H1 (cell line): ENCODE measurements around the gene SDSL. TPM values are rescaled to one million over a fixed set of nuclear protein-coding genes. Genes with fewer than 3 reads are reported as not detected.

Experiments
- CTCF ChIA-PET: fragments of 300-600 bp; sonication (Branson Sonifier 250); formaldehyde crosslinking; loops from one replicate; lab custom pipeline; 2021; ENCODE audit not compliant: partially characterized antibody; lab: Charles Lee
- POLR2A ChIA-PET: fragments of 300-600 bp; sonication (Branson Sonifier 250); formaldehyde crosslinking; loops from one replicate; lab custom pipeline; 2021; ENCODE audit warnings: inconsistent platforms; ENCODE audit not compliant: partially characterized antibody; lab: Charles Lee
- DNase-seq, 2 experiments: peaks; one replicate each; pipeline versions ENCODE4 v3.0.0 to v3.0.0-alpha.2; 2010 to 2022; ENCODE audit warnings: low spot score in 2 of 2, low read depth in 1 of 2, mixed read lengths in 1 of 2
- FAIRE-seq: peaks from 2 replicates; lab custom pipeline; 2011; peaks lifted over from hg19 to GRCh38; lab: Jason Lieb, UNC
- H2AFZ ChIP-seq: 2 replicates; pipeline ENCODE4 v1.8.1; 2012; ENCODE audit warnings: low read length, inconsistent platforms
- H2AK5ac ChIP-seq: 2 replicates; pipeline ENCODE4 v1.6.1; 2013; ENCODE audit warnings: low read depth, low read length
- H2BK120ac ChIP-seq: replicated peaks from 2 replicates; pipeline ENCODE3; 2013; ENCODE audit warnings: low read depth, low read length, inconsistent platforms
- H2BK12ac ChIP-seq: 2 replicates; pipeline ENCODE4 v1.6.1; 2013; ENCODE audit warnings: low read depth, low read length
- H2BK15ac ChIP-seq: 2 replicates; pipeline ENCODE4 v1.6.1; 2013; ENCODE audit warnings: low read length
- H2BK20ac ChIP-seq: 2 replicates; pipeline ENCODE4 v1.6.1; 2013; ENCODE audit warnings: low read length
- H2BK5ac ChIP-seq: 2 replicates; pipeline ENCODE4 v1.6.1; 2013; ENCODE audit warnings: low read depth, low read length
- H3K14ac ChIP-seq: 2 replicates; pipeline ENCODE4 v1.6.1; 2013; ENCODE audit warnings: inconsistent platforms; ENCODE audit not compliant: insufficient read length
- H3K18ac ChIP-seq: 2 replicates; pipeline ENCODE4 v1.6.1; 2013; ENCODE audit warnings: low read length; ENCODE audit errors: extremely low read depth
- H3K23ac ChIP-seq: 2 replicates; pipeline ENCODE4 v1.6.1; 2013; ENCODE audit warnings: inconsistent platforms; ENCODE audit not compliant: insufficient read length
- H3K23me2 ChIP-seq: 2 replicates; pipeline ENCODE4 v1.6.1; 2013; ENCODE audit warnings: low read depth, low read length
- H3K27ac ChIP-seq: 2 replicates; pipeline ENCODE4 v1.6.1; 2011; ENCODE audit warnings: low read depth, low read length, inconsistent platforms
- H3K27me3 ChIP-seq, 4 experiments: replicated peaks in 1 of 4; 1 replicate in 1 of 4; 2 replicates in 3 of 4; pipeline versions ENCODE4 v1.6.1 to v1.8.1; 2011 to 2013; ENCODE audit warnings: low read length in 3 of 4, mild to moderate bottlenecking in 3 of 4, inconsistent platforms in 2 of 4, mixed read lengths in 2 of 4, moderate library complexity in 1 of 4; ENCODE audit not compliant: control insufficient read depth in 3 of 4, insufficient read depth in 3 of 4; ENCODE audit errors: extremely low read depth in 1 of 4
- H3K36me3 ChIP-seq, 4 experiments: 2 replicates each; pipeline versions ENCODE4 v1.6.1 to v1.8.1; 2011 to 2013; ENCODE audit warnings: mild to moderate bottlenecking in 4 of 4, low read length in 3 of 4, moderate library complexity in 2 of 4, control low read depth in 1 of 4, inconsistent platforms in 1 of 4; ENCODE audit not compliant: insufficient read depth in 4 of 4, control insufficient read depth in 2 of 4
- H3K4ac ChIP-seq: replicated peaks from 2 replicates; pipeline ENCODE3; 2013; ENCODE audit warnings: low read length, low read depth, mixed read lengths, inconsistent platforms; ENCODE audit not compliant: insufficient read length
- H3K4me1 ChIP-seq, 4 experiments: replicated peaks in 1 of 4; 1 replicate in 1 of 4; 2 replicates in 3 of 4; pipeline versions ENCODE4 v1.6.1 to v1.8.1; 2011 to 2013; ENCODE audit warnings: low read length in 3 of 4, inconsistent platforms in 2 of 4, mixed read lengths in 1 of 4; ENCODE audit not compliant: insufficient read depth in 4 of 4, control insufficient read depth in 3 of 4
- H3K4me2 ChIP-seq, 2 experiments: 2 replicates each; pipeline versions ENCODE4 v1.6.1 to v1.8.1; 2011 to 2013; ENCODE audit warnings: low read depth in 2 of 2, low read length in 2 of 2, control low read depth in 1 of 2, inconsistent platforms in 1 of 2, mild to moderate bottlenecking in 1 of 2; ENCODE audit not compliant: insufficient read depth in 1 of 2
- H3K4me3 ChIP-seq, 4 experiments: fragments of 200-600, 300-600 bp in 1 of 4; sonication (generic), shearing (Covaris generic), sonication (Bioruptor Twin) in 1 of 4; 2 replicates each; pipeline versions ENCODE4 v1.5.1 to v1.8.1; 2011 to 2016; ENCODE audit warnings: low read length in 4 of 4, low read depth in 3 of 4, control low read depth in 2 of 4, inconsistent platforms in 2 of 4, mild to moderate bottlenecking in 2 of 4, mixed read lengths in 1 of 4, moderate library complexity in 1 of 4; ENCODE audit not compliant: insufficient read depth in 2 of 4; ENCODE audit errors: extremely low read depth in 1 of 4
- H3K56ac ChIP-seq: replicated peaks from 2 replicates; pipeline ENCODE3; 2013; ENCODE audit warnings: low read depth, mild to moderate bottlenecking, mixed read lengths, low read length, inconsistent platforms; ENCODE audit not compliant: insufficient read length
- H3K79me1 ChIP-seq: 2 replicates; pipeline ENCODE4 v1.6.1; 2013; ENCODE audit warnings: low read depth, low read length, control low read depth
- H3K79me2 ChIP-seq, 2 experiments: 2 replicates each; pipeline versions ENCODE4 v1.6.1 to v1.8.1; 2012 to 2013; ENCODE audit warnings: low read length in 2 of 2, mild to moderate bottlenecking in 2 of 2, inconsistent platforms in 1 of 2; ENCODE audit not compliant: insufficient read depth in 2 of 2, control insufficient read depth in 1 of 2
- H3K9ac ChIP-seq, 4 experiments: replicated peaks in 1 of 4; 1 replicate in 1 of 4; 2 replicates in 3 of 4; pipeline versions ENCODE4 v1.6.1 to v1.8.1; 2011 to 2013; ENCODE audit warnings: low read depth in 3 of 4, low read length in 3 of 4, control low read depth in 2 of 4, mild to moderate bottlenecking in 2 of 4, moderate library complexity in 2 of 4, inconsistent platforms in 1 of 4; ENCODE audit errors: extremely low read depth in 1 of 4
- H3K9me3 ChIP-seq, 2 experiments: 2 replicates each; pipeline versions ENCODE4 v1.6.1 to v1.8.1; 2012 to 2013; ENCODE audit warnings: mild to moderate bottlenecking in 2 of 2, moderate library complexity in 2 of 2, control low read depth in 1 of 2, inconsistent platforms in 1 of 2, low read depth in 1 of 2, low read length in 1 of 2, mixed read lengths in 1 of 2; ENCODE audit not compliant: insufficient read depth in 2 of 2
- H4K20me1 ChIP-seq, 2 experiments: replicated peaks in 1 of 2; 2 replicates each; pipeline versions ENCODE3 to v1.8.1; 2011 to 2013; ENCODE audit warnings: inconsistent platforms in 2 of 2, low read length in 2 of 2, mild to moderate bottlenecking in 1 of 2; ENCODE audit not compliant: insufficient read depth in 2 of 2, control insufficient read depth in 1 of 2
- H4K5ac ChIP-seq: 2 replicates; pipeline ENCODE4 v1.6.1; 2013; ENCODE audit warnings: low read length, low read depth, mixed read lengths, inconsistent platforms; ENCODE audit not compliant: insufficient read length
- H4K8ac ChIP-seq: 2 replicates; pipeline ENCODE4 v1.8.0; 2013; ENCODE audit warnings: mild to moderate bottlenecking, moderate library complexity, low read length, inconsistent platforms; ENCODE audit not compliant: insufficient read depth; ENCODE audit errors: extremely low read depth
- H4K91ac ChIP-seq: replicated peaks from 2 replicates; pipeline ENCODE3; 2013; ENCODE audit warnings: low read length, mixed read lengths, inconsistent platforms; ENCODE audit not compliant: insufficient read length
- ASH2L ChIP-seq: fragments of 200-600, 300-600 bp; sonication (generic); IDR thresholded peaks from one replicate; pipeline ENCODE4 v1.7.1; 2017; ENCODE audit warnings: low read length
- NRF1 ChIP-seq: IDR thresholded peaks from 2 replicates; pipeline ENCODE4 v1.6.1; 2011; ENCODE audit warnings: mild to moderate bottlenecking, low read depth, low read length, improper control_type of control experiment
- RFX5 ChIP-seq: IDR thresholded peaks from 2 replicates; pipeline ENCODE4 v1.6.1; 2011; ENCODE audit warnings: low read depth, low read length, improper control_type of control experiment, borderline replicate concordance
- WGBS, 2 experiments: shearing (Covaris generic) in 1 of 2; methylation state at CpG; one replicate each; pipeline versions ENCODE4 v1.1.6 to v1.1.7; 2013 to 2015; ENCODE audit warnings: low lambda C conversion rate in 2 of 2, mixed read lengths in 2 of 2, inconsistent platforms in 1 of 2, low coverage in 1 of 2, missing lambda C conversion rate in 1 of 2; ENCODE audit not compliant: insufficient replicate concordance in 2 of 2, insufficient coverage in 1 of 2, insufficient read length in 1 of 2; ENCODE audit errors: extremely low coverage in 1 of 2, missing lambda C conversion rate in 1 of 2; 5-methylcytosine and 5-hydroxymethylcytosine counted together
- polyA plus RNA-seq, 7 experiments: library from polyadenylated mRNA; depleted of rRNA in 3 of 7; stranded (reverse) in 5 of 7; unstranded in 2 of 7; fragments of >200 nt in 5 of 7; fragments of 200-250 nt in 2 of 7; gene quantifications; 1 replicate in 5 of 7; 2 replicates in 1 of 7; 4 replicates in 1 of 7; pipeline versions ENCODE4 v1.2.1 to v1.2.3, GENCODE V29; 2011 to 2013; ENCODE audit warnings: missing spikeins in 2 of 7, mixed read lengths in 2 of 7
- total RNA-seq: library from RNA; stranded (reverse); fragmentation: NEBNext Ultra II Directional; extraction: Animal tissue kit (Norgen Biotek cat#: 25700); gene quantifications from 2 replicates; pipeline ENCODE4 v1.2.1, GENCODE V29; 2021

SDSL gene
- total and polyA plus RNA-seq, 2 of the 8 experiments (the other 6 are each of a cell fraction or from before 2014, with no cell fraction given) = 0.69 to 1.3 TPM

- Histone ChIP-seq H4K5ac (no peak overlapping the region), H3K4me2 (no peak overlapping the region), H3K27me3 (no peaks in the 10 kb centered on the region), H3K4ac (no peak overlapping the region), H3K79me1 (no peaks in the 10 kb centered on the region), H2BK15ac (no peak overlapping the region), H2BK12ac (no peak overlapping the region), H3K36me3 (no peaks in the 10 kb centered on the region), H3K79me2 (no peaks in the 10 kb centered on the region), H3K18ac (no peak overlapping the region), H2BK20ac (no peak overlapping the region), H3K23me2 (no peaks in the 10 kb centered on the region; the same call in 1 of the 2 replicates)
- FAIRE-seq = no peak
- POLR2A ChIA-PET = interaction anchor here (1.1 kb wide), 1 partner anchor 10 kb away, joined by 3 read pairs; no protein-coding TSS in a partner anchor
- CTCF ChIA-PET = interaction anchor here (0.6 kb wide), 2 partner anchors 12 to 32 kb away, joined by 3 read pairs; no protein-coding TSS in a partner anchor
- no peak for DNase-seq
- no peak for TF ChIP-seq ASH2L
- TF ChIP-seq NRF1 = no peak
- no peak for TF ChIP-seq RFX5
- TF ChIP-seq, all 59 proteins: peak for 0
- Histone ChIP-seq H3K27ac (no peak overlapping the region), H3K9ac (no peak overlapping the region), H4K20me1 (no peaks in the 10 kb centered on the region), H3K9me3 (no peaks in the 10 kb centered on the region), H3K14ac (no peak overlapping the region), H4K91ac (no peak overlapping the region), H4K8ac (no peak overlapping the region), H2AK5ac (no peak overlapping the region), H2BK5ac (no peak overlapping the region), H3K4me1 (peaks cover 0 to 5% (median 3%) of the 10 kb centered on the region in 4 experiments; a peak in 3 of 7 replicates), H2AFZ (no peak overlapping the region), H3K4me3 (no peak overlapping the region), H2BK120ac (no peak overlapping the region), H3K23ac (no peak overlapping the region), H3K56ac (no peak overlapping the region)
- 79% methylated on average over 6 of the region's 6 CpGs; no CpG with 5 or more reads in 1 of the 2 experiments for WGBS, 2 experiments
Observed at GRCh38 chr12:113407931-113408600, 14.1 kb upstream of the SDSL start.
